ENCODE measurements around the gene TNRC18.
A peak's percentile ranks its signal among the peaks of the same experiment; 100 is the strongest.
"Not testable (repeated sequence)": the region's sequence is repeated elsewhere in the genome, so short reads cannot be mapped to it uniquely, and the experiment has no call there.

The TNRC18 gene

DNA sequence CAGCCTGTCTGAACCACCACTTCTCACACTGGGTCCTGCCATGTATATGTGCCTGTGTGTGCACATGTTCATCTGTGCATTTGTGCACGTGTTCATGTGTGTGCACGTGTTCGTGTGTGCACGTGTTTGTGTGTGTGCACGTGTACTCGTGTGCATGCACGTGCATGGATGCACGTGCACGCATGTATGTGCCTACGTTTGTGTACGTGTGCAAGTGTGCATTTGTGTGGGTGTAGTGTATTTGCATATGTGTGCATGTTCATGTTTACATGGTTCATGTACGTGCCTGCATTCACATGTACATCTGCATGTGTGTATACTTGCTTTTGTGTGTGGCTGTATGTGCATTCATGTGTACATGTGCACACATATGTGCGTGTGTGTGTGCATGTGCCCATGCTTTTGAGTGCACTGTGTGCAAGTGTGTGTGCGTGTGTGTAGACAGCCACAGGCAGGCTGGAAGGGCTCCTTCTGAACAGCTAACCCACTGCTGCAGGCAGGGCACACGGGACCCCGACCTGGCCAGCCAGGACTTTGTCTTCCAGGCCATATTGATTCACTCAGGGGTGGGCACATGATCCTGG, 112.7 kb downstream of the TNRC18 start:
- no peak for DNase-seq

DNA sequence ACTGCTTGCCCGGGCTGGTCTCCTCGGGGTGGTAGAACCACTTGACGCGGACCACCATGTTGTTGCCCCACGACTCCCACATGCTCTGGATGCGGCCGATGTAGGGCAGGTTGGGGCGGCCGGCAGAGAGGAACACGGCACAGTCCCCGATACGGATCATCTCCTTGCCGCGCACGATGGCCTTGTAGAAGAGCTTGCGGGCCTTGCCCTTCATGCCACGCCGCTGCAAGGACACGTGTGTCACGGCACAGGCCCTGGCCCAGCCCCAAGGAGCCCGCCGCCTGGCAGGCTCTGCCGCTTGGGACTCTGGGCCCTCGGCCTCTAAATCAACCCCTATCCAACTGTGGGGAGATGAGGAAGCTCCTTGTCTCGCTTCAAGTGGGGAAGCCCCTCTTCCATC, 114.5 kb downstream of the TNRC18 start:
- DNase-seq, result no peak

DNA sequence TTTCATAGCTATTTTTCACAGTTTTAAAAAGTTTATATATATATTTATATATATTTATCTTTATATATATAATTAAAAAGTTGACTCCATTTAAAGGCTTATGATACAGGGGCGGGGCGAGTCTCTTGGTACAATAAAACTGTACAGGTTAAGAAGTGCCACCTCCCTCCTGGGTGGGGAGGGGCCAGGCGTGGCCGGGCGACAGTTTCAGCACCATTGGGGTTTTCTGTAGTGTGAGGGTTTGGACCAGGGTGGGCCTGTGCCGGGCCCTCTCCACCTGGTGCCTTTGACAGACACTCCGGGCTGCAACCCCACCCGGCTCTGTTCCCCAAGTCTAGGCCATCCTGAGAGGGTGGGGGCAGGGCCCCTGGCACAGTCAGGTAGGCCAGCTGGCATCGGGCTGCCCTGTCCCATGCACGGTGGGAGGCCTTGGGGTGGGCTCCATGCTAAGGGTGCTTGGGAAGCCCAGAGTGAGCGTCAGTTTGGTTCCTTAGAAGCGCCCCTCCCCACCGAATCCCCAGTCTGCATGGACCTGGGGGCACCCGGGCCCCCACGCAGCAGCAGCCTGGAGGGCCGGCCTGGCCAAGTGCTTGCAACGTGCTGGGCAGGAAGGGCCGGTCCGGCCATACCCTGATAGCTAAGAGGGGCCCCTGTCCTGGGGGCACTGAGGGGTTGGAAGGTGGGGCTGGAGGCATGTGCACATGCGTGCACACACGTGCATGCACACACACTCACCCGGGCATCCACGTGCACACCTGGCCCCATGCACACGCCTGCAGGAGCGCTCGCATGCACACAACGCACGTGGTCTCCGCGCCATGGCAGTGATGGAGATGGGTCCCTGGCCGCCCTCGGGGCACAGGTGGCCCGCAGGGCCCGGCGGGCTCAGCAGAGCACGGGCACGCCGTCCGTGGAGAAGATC, 116.2 kb downstream of the TNRC18 start:
- not testable (repeated sequence) for DNase-seq

DNA sequence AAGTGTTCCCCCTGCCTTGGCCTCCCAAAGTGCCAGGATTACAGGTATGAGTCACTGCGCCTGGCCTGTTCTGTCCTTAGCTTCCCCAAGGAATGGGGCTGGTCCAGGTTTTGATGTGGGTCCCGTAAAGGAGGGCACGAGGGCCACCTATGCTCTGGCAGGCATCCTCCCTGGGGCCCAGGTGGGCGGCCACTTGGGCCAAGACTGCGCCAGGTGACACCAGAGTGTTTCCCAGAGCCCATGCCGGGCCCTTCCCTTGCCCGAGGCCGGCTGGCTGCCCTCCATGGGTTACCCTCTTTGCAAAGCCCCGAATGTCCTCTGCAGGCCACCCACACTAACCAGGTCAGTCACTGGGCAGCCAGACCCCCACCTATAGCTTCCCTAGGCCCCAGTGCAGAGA, 118.6 kb downstream of the TNRC18 start:
- not testable (repeated sequence) for DNase-seq

DNA sequence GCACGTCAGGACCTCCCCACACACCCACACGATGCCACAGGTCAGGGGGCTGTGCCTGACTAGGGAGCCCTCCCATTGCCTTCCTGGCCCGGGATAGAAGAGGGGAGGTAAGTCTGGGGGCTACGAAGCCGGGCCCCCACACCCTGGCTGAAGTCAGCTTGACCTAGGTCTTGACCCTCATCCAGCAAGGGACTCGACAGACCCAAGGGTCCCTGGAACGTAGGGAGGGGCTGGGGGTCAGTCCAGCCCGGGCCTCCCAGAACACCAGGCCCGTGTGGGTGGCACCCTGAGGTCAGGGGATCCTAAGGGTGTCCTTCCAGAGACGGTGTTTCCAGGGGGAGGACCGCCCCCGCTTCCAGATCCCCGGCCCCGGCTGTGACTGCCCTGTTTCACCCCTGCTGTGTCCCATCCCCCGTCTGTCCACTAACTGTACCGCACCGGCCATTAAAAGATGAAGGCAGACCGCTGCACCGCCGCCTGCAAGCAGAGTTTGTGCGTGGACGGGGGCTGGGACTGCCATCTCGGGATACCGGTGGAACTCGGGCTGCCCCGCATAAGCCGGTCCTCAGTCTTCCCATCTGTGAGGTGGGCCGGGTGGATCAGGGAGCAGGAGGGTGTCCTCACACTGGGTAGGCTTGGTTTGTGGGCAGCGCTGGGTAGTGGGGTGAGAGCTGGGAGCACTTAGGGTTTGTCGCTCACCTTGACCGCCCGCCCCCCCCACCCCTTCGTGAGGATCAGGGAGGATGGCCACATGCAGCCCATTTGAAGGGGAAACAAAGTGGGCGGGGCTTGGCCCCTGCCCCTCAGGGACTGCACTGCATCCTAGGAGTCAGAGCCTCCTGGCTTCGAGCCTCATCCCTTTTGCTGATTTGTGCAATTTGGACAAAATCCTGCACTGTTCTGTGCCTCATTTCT, 119.8 kb downstream of the TNRC18 start:
- DNase-seq, result no peak

DNA sequence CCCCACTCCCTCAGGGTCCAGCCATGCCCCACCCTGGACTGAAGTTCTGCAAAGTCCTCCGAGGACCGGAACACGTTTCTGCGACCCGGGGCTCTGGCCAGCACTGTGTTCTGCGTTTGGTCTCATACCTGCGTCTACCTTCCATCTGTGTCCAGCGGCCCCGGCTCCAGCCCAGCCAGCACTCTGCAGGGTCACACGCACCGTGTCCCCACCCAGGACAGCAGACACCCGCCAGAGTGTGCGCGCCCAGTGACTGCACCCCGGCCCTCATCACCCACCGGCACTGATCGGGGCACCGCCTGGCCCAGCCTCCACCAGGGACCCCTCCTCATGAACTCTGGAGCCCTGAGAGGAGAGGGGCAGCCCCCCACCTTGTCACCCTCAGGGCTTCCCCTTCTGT, 120.6 kb downstream of the TNRC18 start:
- DNase-seq, result no peak

DNA sequence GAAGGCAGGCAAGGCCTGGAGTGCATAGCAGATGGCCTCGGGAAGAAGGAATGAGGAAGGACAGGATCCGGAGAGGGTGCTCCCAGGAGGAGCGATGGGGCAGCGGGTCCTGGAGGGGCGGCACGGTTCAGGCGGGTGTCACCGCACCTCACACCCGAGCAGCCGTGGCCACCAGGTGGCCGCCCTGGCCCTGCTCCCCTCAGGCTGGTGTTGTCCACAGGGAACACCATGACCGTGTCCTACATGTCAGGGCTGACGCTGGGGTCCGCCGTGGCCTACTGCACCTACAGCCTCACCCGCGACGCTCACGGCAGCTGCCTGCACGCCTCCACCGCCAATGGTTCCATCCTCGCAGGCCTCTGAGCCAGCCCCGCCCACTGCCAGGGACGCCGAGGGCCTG, 121.1 kb downstream of the TNRC18 start:
- no peak for DNase-seq

DNA sequence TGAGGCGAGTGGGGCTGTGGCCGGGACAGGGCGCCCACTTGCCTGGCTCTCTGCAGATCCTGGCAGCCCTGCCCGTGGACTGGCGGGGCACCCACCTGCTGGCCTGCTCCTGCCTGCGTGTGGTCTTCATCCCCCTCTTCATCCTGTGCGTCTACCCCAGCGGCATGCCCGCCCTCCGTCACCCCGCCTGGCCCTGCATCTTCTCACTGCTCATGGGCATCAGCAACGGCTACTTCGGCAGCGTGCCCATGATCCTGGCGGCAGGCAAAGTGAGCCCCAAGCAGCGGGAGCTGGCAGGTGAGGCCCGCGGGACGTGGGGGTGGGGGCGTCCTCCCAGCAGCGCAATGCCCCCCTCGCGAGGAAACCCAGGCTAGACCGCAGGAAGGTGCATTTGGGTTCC, 123.3 kb downstream of the TNRC18 start:
- DNase-seq, result no peak

DNA sequence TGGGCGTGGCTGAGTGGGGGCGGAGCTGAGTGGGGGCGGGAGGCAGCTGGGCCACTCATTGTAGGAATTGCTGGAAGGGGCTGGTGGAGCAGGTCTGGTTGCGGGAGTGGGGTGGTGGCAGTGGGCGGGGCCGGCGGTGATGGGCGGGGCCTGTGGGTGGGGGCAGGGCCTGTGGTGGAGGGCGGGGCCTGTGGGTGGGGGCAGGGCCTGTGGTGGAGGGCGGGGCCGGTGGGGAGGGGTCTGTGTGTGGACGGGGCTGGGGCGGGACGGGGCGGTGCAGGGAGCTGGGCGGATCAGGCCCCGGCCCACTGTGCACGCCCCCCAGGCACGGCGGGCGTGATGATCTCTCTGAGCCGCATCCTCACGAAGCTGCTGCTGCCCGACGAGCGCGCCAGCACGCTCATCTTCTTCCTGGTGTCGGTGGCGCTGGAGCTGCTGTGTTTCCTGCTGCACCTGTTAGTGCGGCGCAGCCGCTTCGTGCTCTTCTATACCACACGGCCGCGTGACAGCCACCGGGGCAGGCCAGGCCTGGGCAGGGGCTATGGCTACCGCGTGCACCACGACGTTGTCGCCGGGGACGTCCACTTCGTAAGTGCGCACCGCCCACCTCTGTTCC, 126.9 kb downstream of the TNRC18 start:
- peak; percentile 65 for DNase-seq

DNA sequence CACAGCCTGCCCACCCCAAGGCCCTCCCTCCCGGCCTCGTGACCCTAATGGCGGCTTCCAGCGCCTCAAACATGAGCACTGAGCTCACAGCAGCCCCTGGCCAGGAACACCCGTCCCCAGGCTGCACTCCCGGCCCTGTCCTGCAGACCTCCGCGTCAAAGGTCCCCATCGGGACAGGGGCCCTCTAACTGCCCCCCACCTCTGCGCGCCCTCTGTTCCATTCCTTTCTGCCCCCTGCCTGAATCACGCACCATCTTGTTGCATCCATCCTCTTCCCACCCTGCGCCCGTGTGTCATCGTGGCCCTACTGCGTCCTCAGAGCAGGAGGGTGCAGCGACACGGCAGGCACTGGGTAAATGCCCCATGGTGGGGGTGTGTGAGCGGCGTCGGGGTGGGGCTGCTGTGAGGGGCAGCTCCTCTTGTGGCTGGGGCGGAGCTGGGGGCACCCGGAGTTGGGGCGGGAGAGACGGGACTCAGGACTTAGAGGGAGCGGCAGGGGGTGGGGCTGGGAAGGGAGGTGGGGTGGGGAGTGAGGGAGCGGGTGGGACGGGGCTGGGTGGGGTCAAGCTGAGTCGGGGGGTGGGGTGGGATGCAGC, 127.5 kb downstream of the TNRC18 start:
- DNase-seq, result no peak

DNA sequence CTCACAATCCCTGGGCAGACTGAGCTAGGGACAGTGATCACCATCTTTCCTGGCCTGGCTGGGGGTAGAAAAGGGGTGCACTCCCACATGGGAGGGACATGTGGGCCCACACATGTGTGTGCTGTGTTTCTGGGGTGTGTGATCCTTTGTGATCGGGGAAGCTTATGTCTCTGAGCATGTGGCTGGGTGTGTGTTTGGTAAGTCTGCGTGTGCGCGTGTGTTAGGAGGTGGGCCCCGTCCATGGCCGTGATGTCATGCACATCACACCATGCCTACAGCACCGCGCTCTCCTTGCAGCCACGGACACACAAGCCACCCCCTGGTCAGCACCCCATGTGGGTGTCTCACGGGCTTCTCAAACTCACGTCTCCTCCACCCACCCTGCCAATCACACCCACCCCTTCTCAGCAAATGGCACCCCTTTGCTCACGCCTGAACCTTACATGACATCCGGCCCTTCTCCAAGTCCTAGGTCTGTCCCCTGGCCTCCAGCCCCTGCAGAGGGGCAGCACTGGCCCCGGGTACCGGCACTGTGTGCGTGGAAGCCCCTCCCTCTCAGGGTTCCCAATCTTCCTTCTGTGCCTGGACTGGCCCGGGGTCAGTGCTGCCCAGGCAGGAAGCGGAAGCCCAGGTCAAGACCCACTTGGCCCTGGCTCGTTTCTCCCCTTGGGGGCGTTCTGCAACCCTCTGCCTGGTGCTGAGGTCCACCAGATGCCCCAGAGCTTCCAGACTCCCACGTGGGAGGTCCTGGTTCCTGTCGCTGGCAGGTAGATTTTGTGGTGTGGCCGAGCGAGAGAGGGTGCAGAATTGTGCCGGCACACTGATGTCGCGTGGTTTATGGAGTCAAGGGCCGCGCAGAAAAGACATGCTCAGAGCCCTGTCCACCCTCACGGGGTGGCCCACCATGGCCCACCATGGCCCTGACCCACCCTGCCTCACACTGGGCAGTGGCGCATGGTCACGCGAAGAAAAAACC, 128.3 kb downstream of the TNRC18 start:
- no peak for DNase-seq

DNA sequence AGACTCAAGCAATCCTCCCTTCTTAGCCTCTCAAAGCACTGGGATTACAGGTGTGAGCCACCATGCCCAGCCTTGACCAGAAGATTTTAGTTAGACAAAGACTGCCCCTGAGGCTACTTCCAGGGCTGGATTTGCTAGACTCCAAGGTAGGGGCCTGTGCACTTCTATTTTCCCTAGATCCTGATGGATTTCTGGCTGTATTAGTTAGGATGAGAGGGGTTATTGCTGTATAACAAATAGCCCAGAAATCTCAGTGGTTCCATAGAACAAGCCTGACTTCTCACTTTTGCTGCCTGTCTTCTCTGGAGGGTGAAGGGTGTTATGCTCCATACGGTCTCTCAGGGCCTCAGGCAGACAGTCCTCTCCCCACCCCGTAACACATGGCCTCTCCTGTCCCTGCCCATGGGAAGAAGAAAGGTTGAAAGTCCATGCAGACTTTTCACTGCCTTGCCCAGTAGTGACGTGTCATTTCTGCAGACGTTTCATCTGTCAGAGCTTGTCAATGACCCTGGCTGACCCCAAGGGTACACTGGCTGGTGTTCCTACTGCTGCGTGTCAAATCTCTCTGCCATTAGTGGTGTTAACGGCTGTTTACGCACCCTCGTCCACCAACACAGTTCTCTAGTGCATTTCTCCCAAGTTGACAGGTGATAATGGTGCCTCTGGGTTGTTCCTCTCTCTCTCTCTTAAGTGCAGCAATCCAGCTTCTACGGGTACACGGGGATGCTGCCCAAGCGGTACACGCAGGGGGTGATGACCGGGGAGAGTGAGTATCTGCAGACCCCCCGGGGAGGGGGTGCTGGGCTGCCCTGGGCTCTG, 129.3 kb downstream of the TNRC18 start:
- no peak for DNase-seq

DNA sequence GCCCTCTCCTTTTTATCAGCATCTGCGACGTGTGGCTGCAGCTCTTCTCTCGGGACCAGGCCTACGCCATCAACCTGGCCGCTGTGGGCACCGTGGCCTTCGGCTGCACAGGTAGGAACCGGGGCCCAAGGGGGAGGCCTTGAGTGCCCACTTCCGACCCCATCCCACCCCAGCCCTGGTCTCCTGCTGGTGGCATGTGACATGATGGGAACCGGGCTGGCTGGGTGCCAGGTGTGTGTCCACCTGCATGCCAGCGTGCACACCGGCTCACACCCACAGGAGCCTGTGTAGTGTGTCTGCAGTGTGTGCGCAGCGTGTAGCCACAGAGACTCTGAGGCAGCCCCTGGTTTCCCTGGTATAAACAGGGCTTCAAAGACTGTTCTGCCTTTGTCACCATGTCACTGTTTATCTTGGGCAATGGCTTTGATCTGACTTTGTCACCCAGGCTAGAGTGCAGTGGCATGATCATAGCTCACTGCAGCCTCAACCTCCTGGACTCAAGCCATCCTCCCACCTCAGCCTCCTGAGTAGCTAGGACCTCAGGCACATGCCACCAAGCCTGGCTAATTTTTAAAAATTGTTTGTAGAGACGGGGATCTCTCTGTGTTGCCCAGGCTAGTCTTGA, 131.8 kb downstream of the TNRC18 start:
- DNase-seq, result not testable (repeated sequence)

DNA sequence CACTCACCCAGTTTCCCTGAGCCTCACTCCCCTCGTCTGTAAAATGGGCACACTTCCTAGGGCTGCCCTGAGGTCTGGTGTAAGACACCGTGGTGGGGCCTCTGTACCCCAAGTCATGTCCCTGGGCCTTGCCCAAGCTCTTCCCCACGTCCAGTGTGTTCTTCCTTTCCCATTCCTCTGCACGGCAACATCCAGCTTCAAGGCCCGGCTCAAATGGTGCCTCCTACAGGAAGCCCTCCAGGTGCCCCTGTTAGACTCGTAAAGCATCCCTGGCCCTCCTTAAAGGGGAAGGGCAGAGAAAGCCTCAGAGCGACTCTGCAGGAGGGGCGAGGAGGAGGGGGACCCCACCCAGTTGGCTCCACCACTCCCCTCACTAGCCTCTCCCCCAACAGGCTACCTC, 132.3 kb downstream of the TNRC18 start:
- DNase-seq, result no peak

DNA sequence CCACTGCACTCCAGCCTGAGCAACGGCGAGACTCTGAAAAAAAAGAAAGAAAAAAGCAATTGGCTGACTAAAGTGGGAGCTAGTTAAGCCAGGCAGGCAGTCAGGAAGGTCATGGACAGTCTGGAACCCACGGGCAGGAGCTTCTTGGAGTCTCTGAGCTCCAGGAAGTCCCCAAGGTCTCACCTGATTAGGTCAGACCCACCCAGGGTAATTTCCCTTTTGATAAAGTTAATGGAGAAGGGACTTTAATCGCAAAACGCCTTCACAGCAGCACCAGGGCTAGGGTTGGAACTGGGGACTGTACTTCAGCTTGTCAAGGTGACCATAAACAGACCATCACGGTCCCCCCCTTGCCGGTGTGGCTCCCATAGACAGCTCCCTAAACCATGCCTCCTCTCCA, 134.3 kb downstream of the TNRC18 start:
- DNase-seq, result no peak

DNA sequence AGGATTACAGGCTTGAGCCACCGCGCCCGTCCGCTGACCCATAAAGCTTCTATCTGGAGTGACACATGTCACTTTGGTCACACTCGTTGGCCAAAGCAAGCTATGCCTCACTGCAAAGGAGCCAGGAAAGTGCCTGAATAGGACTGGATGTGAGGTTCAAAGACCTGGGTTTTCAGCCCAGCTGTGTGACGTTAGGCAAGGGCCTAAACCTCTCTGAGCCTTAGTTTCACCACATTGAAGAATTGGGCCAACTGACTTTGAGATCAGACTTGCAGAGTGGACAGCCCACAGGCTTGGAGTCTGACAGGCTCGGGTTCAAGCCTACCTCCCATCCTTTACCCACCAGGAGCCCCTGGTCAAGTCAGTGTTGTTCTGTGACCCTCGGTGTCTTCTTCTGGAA, 135.1 kb downstream of the TNRC18 start:
- not testable (repeated sequence) for DNase-seq

DNA sequence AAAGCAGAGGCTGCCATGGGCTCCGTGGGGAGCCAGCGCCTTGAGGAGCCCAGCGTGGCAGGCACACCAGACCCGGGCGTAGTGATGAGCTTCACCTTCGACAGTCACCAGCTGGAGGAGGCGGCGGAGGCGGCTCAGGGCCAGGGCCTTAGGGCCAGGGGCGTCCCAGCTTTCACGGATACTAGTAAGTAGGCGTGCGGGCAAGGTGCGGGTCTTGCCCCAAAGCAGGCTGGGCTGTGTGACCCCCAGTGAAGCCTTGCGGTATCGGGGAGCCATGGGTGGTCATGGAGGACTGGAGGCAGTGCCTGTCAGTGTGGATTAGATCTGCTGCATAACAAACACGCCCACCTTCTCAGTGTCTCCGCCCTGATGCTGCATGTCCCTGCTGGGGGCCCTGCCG, 135.8 kb downstream of the TNRC18 start:
- DNase-seq, result no peak

DNA sequence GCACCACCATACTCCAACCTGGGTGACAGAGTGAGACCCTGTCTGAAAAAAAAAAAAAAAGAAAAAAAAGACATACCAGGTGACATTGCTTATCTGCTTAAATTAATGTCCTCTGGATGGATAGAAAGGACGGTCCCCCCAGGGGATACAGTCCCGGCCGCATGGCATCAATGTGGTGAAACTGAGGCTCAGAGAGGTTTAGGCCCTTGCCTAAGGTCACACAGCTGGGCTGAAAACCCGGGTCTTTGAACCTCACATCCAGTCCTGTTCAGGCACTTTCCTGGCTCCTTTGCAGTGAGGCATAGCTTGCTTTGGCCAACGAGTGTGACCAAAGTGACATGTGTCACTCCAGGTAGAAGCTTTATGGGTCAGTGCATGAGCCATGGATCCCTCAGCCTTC, 136.3 kb downstream of the TNRC18 start:
- not testable (repeated sequence) for DNase-seq

DNA sequence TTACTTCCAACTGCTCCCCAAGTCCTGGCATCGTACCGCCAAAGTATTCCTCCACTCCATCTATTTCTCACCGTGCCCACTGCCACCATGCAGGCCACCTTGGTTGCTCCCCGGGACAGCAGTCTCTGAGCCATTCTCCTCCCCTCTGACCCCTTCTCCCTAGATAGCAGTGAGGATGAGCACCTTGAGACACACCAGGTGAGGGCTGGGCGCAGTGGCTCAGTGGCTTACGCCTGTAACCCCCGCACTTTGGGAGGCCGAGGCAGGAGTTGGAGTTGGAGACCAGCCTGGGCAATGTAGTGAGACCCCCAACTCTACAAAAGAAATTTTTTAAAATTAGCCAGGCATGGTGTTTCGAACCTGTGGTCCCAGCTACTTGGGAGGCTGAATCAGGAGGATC, 136.7 kb downstream of the TNRC18 start:
- DNase-seq, result no peak
